ENCODE measurements around the gene C9.
A peak's percentile ranks its signal among the peaks of the same experiment; 100 is the strongest.
"Not testable (repeated sequence)": the region's sequence is repeated elsewhere in the genome, so short reads cannot be mapped to it uniquely, and the experiment has no call there.

C9 gene

GRCh38 chr5:39319395-39319794, 44.9 kb downstream of the C9 start:
- DNase-seq, result no peak

- not testable (repeated sequence) for DNase-seq
Observed at GRCh38 chr5:39316464-39316863, 47.8 kb downstream of the C9 start.

GRCh38 chr5:39315995-39316394, 48.3 kb downstream of the C9 start:
- DNase-seq, result no peak

- DNase-seq, result no peak
Observed at GRCh38 chr5:39314591-39314990, 49.7 kb downstream of the C9 start.

GRCh38 chr5:39309534-39309933, 54.8 kb downstream of the C9 start:
- DNase-seq, result no peak

- no peak for DNase-seq
Observed at GRCh38 chr5:39302472-39302871, 61.8 kb downstream of the C9 start.

- no peak for DNase-seq
Observed at GRCh38 chr5:39301406-39301805, 62.9 kb downstream of the C9 start.

- no peak for DNase-seq
Observed at GRCh38 chr5:39299962-39300361, 64.3 kb downstream of the C9 start.

GRCh38 chr5:39294736-39295135, 69.6 kb downstream of the C9 start:
- no peak for DNase-seq

GRCh38 chr5:39284552-39284951, 79.7 kb downstream of the C9 start:
- DNase-seq, result no peak

- peak; percentile 7 for DNase-seq
Observed at GRCh38 chr5:39283231-39283818, 81.0 kb downstream of the C9 start.

GRCh38 chr5:39282561-39282960, 81.7 kb downstream of the C9 start:
- no peak for DNase-seq

GRCh38 chr5:39275865-39276264, 88.4 kb downstream of the C9 start:
- DNase-seq, result not testable (repeated sequence)

GRCh38 chr5:39274398-39275085, 89.8 kb downstream of the C9 start:
- peak; percentile 14 for DNase-seq

- no peak for DNase-seq
Observed at GRCh38 chr5:39273314-39273954, 90.9 kb downstream of the C9 start.

- not testable (repeated sequence) for DNase-seq
Observed at GRCh38 chr5:39272869-39273231, 91.4 kb downstream of the C9 start.

- DNase-seq, result peak; percentile 26
Observed at GRCh38 chr5:39270225-39270848, 94.0 kb downstream of the C9 start.

- no peak for DNase-seq
Observed at GRCh38 chr5:39267186-39267585, 97.1 kb downstream of the C9 start.

GRCh38 chr5:39266442-39266841, 97.9 kb downstream of the C9 start:
- DNase-seq, result no peak

GRCh38 chr5:39264528-39264927, 99.8 kb downstream of the C9 start:
- DNase-seq, result no peak

- no peak for DNase-seq
Observed at GRCh38 chr5:39262981-39263380, 101.3 kb downstream of the C9 start.

- DNase-seq, result no peak
Observed at GRCh38 chr5:39260095-39260494, 104.2 kb downstream of the C9 start.

- no peak for DNase-seq
Observed at GRCh38 chr5:39257554-39257953, 106.7 kb downstream of the C9 start.

All from SIG-M5 (cell line).